Measurements from ENCODE around the gene RRAGC.

Gene RRAGC

DNA sequence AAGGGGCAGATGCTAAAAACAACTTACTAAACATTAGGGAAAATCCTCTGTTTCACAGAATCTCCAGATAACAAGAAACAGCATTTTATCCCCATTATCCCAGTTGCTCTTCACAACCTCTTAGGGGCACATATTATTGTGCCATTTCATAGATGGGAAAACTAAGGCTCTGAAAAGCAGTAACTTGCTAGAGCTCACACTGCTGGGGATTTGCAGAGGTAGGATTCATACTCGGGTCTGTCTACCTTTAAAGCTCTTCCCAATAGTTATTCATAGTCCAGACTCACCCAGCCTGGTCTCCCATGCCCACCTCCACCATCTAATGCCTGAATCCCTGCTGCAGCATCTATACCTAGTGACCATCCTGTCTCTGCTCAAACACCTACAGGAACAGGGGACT, 67.7 kb downstream of the RRAGC start:
- H2BK12ac ChIP-seq (ENCODE audit: low read length in 2 of 2): no peak overlapping the region

DNA sequence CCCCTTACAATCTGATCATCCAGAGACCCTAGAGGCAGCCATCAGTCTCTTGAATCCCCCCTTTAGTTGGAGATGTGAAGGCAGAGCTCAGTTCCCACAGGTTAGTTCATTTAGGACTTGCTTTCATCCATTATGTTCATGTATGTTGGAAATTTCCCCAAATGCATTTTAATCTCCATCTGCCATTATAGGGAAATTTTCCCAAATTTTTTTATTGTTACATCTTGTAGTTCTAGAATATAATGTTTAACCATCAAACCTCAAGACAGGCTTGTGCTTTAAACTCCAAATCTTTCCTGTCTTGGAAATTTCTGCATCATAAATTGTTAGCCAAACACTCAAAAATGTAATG, 68.4 kb downstream of the RRAGC start:
- H3K4ac ChIP-seq (ENCODE audit: low read depth in 1 of 2, low read length in 2 of 2): no peak overlapping the region
- no peak overlapping the region for H3K18ac ChIP-seq (ENCODE audit: low read depth in 1 of 2, low read length in 2 of 2)
- no peak overlapping the region for H4K91ac ChIP-seq (ENCODE audit: low read length)
- H3K9me3 ChIP-seq (ENCODE audit: control insufficient read depth, low read length): peaks cover 32% of the 10 kb centered on the region
- H2AFZ ChIP-seq (ENCODE audit: low read depth, low read length): no peak overlapping the region
- no peak overlapping the region for H2BK12ac ChIP-seq (ENCODE audit: low read length in 2 of 2)
- H2BK15ac ChIP-seq (ENCODE audit: low read depth, poor library complexity, severe bottlenecking): no peak overlapping the region
- H3K23ac ChIP-seq (ENCODE audit: low read length in 2 of 2): no peak overlapping the region
- no peak overlapping the region for H3K14ac ChIP-seq (ENCODE audit: low read length in 2 of 2)
- no peak overlapping the region for H3K4me2 ChIP-seq (ENCODE audit: low read length, poor library complexity, severe bottlenecking)
- no peak for DNase-seq
- peaks cover 31 to 34% of the 10 kb centered on the region in 2 experiments for H3K27me3 ChIP-seq (ENCODE audit: control insufficient read depth in 1 of 2, insufficient read depth in 1 of 2, low read length in 2 of 2)
- H3K9ac ChIP-seq (ENCODE audit: low read length): no peak overlapping the region
- no peaks in the 10 kb centered on the region for H3K36me3 ChIP-seq (ENCODE audit: control insufficient read depth in 1 of 2, insufficient read depth in 2 of 2, low read depth in 1 of 2, low read length in 2 of 2)
- H3K4me3 ChIP-seq (ENCODE audit: insufficient read depth in 1 of 2, low read depth in 1 of 2, low read length in 2 of 2): no peak overlapping the region
- no peaks in the 10 kb centered on the region for H3K4me1 ChIP-seq (ENCODE audit: control insufficient read depth, insufficient read depth, low read depth, low read length)
- H3K79me1 ChIP-seq (replicated peaks; ENCODE audit: low read length, poor library complexity, severe bottlenecking): no peaks in the 10 kb centered on the region
- H2BK120ac ChIP-seq (ENCODE audit: low read depth, low read length): no peak overlapping the region
- H2BK5ac ChIP-seq (ENCODE audit: low read depth, low read length, poor library complexity, severe bottlenecking): no peak overlapping the region
- H4K8ac ChIP-seq (ENCODE audit: low read length): no peak overlapping the region
- H2AK5ac ChIP-seq (ENCODE audit: low read length, severe bottlenecking): no peak overlapping the region
- no peak overlapping the region for H3K27ac ChIP-seq (ENCODE audit: low read length, poor library complexity, severe bottlenecking)

More for the DNA sequence above, 67.7 kb downstream of the RRAGC start:
- Histone ChIP-seq H2BK5ac (ENCODE audit: low read depth, low read length, poor library complexity, severe bottlenecking) (no peak overlapping the region), H3K79me1 (replicated peaks; ENCODE audit: low read length, poor library complexity, severe bottlenecking) (no peaks in the 10 kb centered on the region), H3K4me2 (ENCODE audit: low read length, poor library complexity, severe bottlenecking) (no peak overlapping the region), H3K14ac (ENCODE audit: low read length in 2 of 2) (no peak overlapping the region), H3K9me3 (ENCODE audit: control insufficient read depth, low read length) (peaks cover 32% of the 10 kb centered on the region), H3K9ac (ENCODE audit: low read length) (no peak overlapping the region), H3K27me3 (ENCODE audit: control insufficient read depth in 1 of 2, insufficient read depth in 1 of 2, low read length in 2 of 2) (peaks cover 31% of the 10 kb centered on the region in 2 experiments), H3K27ac (ENCODE audit: low read length, poor library complexity, severe bottlenecking) (no peak overlapping the region), H3K4me1 (ENCODE audit: control insufficient read depth, insufficient read depth, low read depth, low read length) (no peaks in the 10 kb centered on the region), H3K23ac (ENCODE audit: low read length in 2 of 2) (no peak overlapping the region), H4K8ac (ENCODE audit: low read length) (no peak overlapping the region), H3K36me3 (ENCODE audit: control insufficient read depth in 1 of 2, insufficient read depth in 2 of 2, low read depth in 1 of 2, low read length in 2 of 2) (no peaks in the 10 kb centered on the region), H3K4ac (ENCODE audit: low read depth in 1 of 2, low read length in 2 of 2) (no peak overlapping the region), H3K4me3 (ENCODE audit: insufficient read depth in 1 of 2, low read depth in 1 of 2, low read length in 2 of 2) (no peak overlapping the region), H2BK120ac (ENCODE audit: low read depth, low read length) (no peak overlapping the region), H2AK5ac (ENCODE audit: low read length, severe bottlenecking) (no peak overlapping the region), H3K18ac (ENCODE audit: low read depth in 1 of 2, low read length in 2 of 2) (no peak overlapping the region), H2BK15ac (ENCODE audit: low read depth, poor library complexity, severe bottlenecking) (no peak overlapping the region), H4K91ac (ENCODE audit: low read length) (no peak overlapping the region), H2AFZ (ENCODE audit: low read depth, low read length) (no peak overlapping the region)
- WGBS: 29% methylated on average over 1 of the region's 1 CpG
- no peak for DNase-seq

DNA sequence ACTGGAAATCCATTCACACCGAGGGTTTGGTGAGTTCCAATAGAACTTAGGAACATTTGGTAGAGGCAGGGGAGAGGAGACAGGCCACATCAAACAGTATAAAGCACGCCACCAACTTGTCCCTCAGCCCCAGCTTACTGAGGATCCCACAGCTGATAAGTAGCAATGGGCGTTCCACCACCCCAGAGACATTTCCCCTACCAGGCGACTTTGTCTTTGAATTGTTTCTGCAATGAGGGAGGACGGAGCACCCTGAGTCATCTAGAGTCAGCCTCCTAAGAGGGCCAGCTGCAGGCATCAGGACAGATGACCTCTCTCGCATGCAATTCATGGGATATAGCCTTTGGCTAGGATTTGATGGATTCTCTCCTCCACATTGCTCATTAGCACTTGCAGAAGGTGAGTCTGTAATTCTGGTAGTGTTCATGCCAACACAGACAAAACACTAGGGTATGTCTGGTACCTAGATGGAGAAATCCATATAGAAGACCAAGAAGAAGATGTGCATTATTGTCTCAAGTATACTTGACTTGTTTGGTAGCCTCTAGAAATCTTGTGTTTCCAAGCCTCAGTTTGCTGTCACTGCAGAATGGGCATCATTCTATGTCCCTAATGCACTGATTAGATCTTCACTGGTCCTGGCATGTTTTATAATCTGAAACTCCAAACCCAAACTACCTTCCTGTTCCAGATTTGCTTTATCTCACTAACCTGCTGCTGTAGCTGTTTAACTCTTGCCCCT, 69.0 kb downstream of the RRAGC start:
- Histone ChIP-seq H3K27ac (ENCODE audit: low read length, poor library complexity, severe bottlenecking) (no peak overlapping the region), H3K23ac (ENCODE audit: low read length in 2 of 2) (no peak overlapping the region), H2AFZ (ENCODE audit: low read depth, low read length) (no peak overlapping the region), H2BK120ac (ENCODE audit: low read depth, low read length) (no peak overlapping the region), H3K9me3 (ENCODE audit: control insufficient read depth, low read length) (peaks cover 32% of the 10 kb centered on the region), H3K27me3 (ENCODE audit: control insufficient read depth in 1 of 2, insufficient read depth in 1 of 2, low read length in 2 of 2) (peaks cover 31 to 39% of the 10 kb centered on the region in 2 experiments), H2BK15ac (ENCODE audit: low read depth, poor library complexity, severe bottlenecking) (no peak overlapping the region), H4K91ac (ENCODE audit: low read length) (no peak overlapping the region), H4K8ac (ENCODE audit: low read length) (no peak overlapping the region), H3K14ac (ENCODE audit: low read length in 2 of 2) (no peak overlapping the region), H2BK5ac (ENCODE audit: low read depth, low read length, poor library complexity, severe bottlenecking) (no peak overlapping the region), H3K9ac (ENCODE audit: low read length) (no peak overlapping the region), H3K36me3 (ENCODE audit: control insufficient read depth in 1 of 2, insufficient read depth in 2 of 2, low read depth in 1 of 2, low read length in 2 of 2) (no peaks in the 10 kb centered on the region), H3K4ac (ENCODE audit: low read depth in 1 of 2, low read length in 2 of 2) (no peak overlapping the region), H3K4me2 (ENCODE audit: low read length, poor library complexity, severe bottlenecking) (no peak overlapping the region), H2AK5ac (ENCODE audit: low read length, severe bottlenecking) (no peak overlapping the region), H3K18ac (ENCODE audit: low read depth in 1 of 2, low read length in 2 of 2) (no peak overlapping the region), H3K4me1 (ENCODE audit: control insufficient read depth, insufficient read depth, low read depth, low read length) (no peaks in the 10 kb centered on the region), H2BK12ac (ENCODE audit: low read length in 2 of 2) (no peak overlapping the region), H3K4me3 (ENCODE audit: insufficient read depth in 1 of 2, low read depth in 1 of 2, low read length in 2 of 2) (no peak overlapping the region), H3K79me1 (replicated peaks; ENCODE audit: low read length, poor library complexity, severe bottlenecking) (no peaks in the 10 kb centered on the region)
- no peak for DNase-seq
- 65% methylated on average over 5 of the region's 6 CpGs for WGBS

DNA sequence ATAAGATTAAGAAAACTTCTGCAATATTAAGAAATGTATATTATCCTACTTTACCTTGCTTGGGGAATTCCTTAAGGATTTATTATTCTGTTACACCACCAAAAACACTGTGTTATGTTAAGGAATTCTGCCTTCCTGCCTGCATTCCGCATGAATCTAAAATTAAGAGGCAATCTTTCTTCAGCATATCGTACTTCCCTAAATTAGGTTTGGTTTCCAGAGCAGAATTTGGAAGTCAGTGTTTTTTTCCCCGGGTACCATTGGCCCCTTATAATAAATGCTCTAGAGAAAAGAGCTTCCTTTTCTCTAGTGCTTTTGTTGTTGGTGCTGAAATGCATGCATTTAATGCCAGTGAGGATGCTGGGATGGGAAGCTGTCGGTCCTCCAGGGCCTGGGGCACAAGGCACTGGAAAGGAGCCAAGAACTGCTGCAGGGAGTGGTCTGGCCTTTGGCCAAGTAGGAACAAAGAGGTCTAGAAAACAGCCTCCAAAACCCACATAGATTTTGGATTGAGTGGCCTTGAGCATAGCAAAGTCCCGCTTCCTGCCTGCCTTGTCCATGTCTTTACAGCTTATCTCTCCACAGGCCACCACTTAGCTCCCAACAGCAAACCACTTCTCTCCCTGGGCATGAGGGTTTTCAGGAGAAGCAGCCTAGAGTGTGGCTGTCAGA, 69.9 kb downstream of the RRAGC start:
- Histone ChIP-seq H2BK12ac (ENCODE audit: low read length in 2 of 2) (no peak overlapping the region), H3K23ac (ENCODE audit: low read length in 2 of 2) (no peak overlapping the region), H3K4me3 (ENCODE audit: insufficient read depth in 1 of 2, low read depth in 1 of 2, low read length in 2 of 2) (no peak overlapping the region), H3K79me1 (replicated peaks; ENCODE audit: low read length, poor library complexity, severe bottlenecking) (no peaks in the 10 kb centered on the region), H2BK5ac (ENCODE audit: low read depth, low read length, poor library complexity, severe bottlenecking) (no peak overlapping the region), H3K14ac (ENCODE audit: low read length in 2 of 2) (no peak overlapping the region), H3K27me3 (ENCODE audit: control insufficient read depth in 1 of 2, insufficient read depth in 1 of 2, low read length in 2 of 2) (peaks cover 31 to 49% of the 10 kb centered on the region in 2 experiments), H3K36me3 (ENCODE audit: control insufficient read depth in 1 of 2, insufficient read depth in 2 of 2, low read depth in 1 of 2, low read length in 2 of 2) (no peaks in the 10 kb centered on the region), H3K4ac (ENCODE audit: low read depth in 1 of 2, low read length in 2 of 2) (no peak overlapping the region), H2AFZ (ENCODE audit: low read depth, low read length) (no peak overlapping the region), H3K18ac (ENCODE audit: low read depth in 1 of 2, low read length in 2 of 2) (no peak overlapping the region), H2AK5ac (ENCODE audit: low read length, severe bottlenecking) (no peak overlapping the region), H4K8ac (ENCODE audit: low read length) (no peak overlapping the region), H2BK120ac (ENCODE audit: low read depth, low read length) (no peak overlapping the region), H3K4me2 (ENCODE audit: low read length, poor library complexity, severe bottlenecking) (no peak overlapping the region), H2BK15ac (ENCODE audit: low read depth, poor library complexity, severe bottlenecking) (no peak overlapping the region), H4K91ac (ENCODE audit: low read length) (no peak overlapping the region), H3K4me1 (ENCODE audit: control insufficient read depth, insufficient read depth, low read depth, low read length) (no peaks in the 10 kb centered on the region), H3K27ac (ENCODE audit: low read length, poor library complexity, severe bottlenecking) (no peak overlapping the region), H3K9me3 (ENCODE audit: control insufficient read depth, low read length) (peaks cover 32% of the 10 kb centered on the region), H3K9ac (ENCODE audit: low read length) (no peak overlapping the region)
- no peak for DNase-seq
- 88% methylated on average over 4 of the region's 5 CpGs for WGBS
